Stimulated activated CD4-positive, alpha-beta T cell treated with anti-CD3 and anti-CD28 coated beads, Interleukin-1b, Interleukin-23, amount 100 ng/mL, for 24 hours (primary cell): ENCODE data around the gene MINDY2.
"Not testable (repeated sequence)": the region's sequence is repeated elsewhere in the genome, so short reads cannot be mapped to it uniquely, and the experiment has no call there.

ENCODE experiments used
- DNase-seq, 4 experiments: peaks; one replicate each; pipeline ENCODE4 v3.0.0-alpha.2; 2020; ENCODE audit warnings: low read depth in 4 of 4, low spot score in 1 of 4

MINDY2 gene

GRCh38 chr15:58823267-58823666 lies 52.2 kb downstream of the MINDY2 start:
- not testable (repeated sequence) for DNase-seq

- DNase-seq = no peak
Measured at GRCh38 chr15:58830556-58830955, 59.5 kb downstream of the MINDY2 start.

GRCh38 chr15:58833681-58834426 lies 62.8 kb downstream of the MINDY2 start:
- DNase-seq = not testable (repeated sequence)

- no peak for DNase-seq
Measured at GRCh38 chr15:58839485-58839884, 68.4 kb downstream of the MINDY2 start.

GRCh38 chr15:58840048-58840447 lies 68.9 kb downstream of the MINDY2 start:
- no peak for DNase-seq

GRCh38 chr15:58842713-58843396 lies 71.8 kb downstream of the MINDY2 start:
- no peak for DNase-seq

- DNase-seq = not testable (repeated sequence)
Measured at GRCh38 chr15:58851205-58851604, 80.1 kb downstream of the MINDY2 start.

GRCh38 chr15:58852347-58852746 lies 81.2 kb downstream of the MINDY2 start:
- no peak for DNase-seq

- no peak for DNase-seq
Measured at GRCh38 chr15:58854593-58854992, 83.5 kb downstream of the MINDY2 start.

GRCh38 chr15:58856086-58856485 lies 85.0 kb downstream of the MINDY2 start:
- no peak for DNase-seq

GRCh38 chr15:58856621-58857020 lies 85.5 kb downstream of the MINDY2 start:
- not testable (repeated sequence) for DNase-seq

GRCh38 chr15:58862326-58862725 lies 91.2 kb downstream of the MINDY2 start:
- no peak for DNase-seq

GRCh38 chr15:58864602-58865424 lies 93.7 kb downstream of the MINDY2 start:
- no peak for DNase-seq

GRCh38 chr15:58865425-58865880 lies 94.4 kb downstream of the MINDY2 start:
- DNase-seq = no peak

- no peak for DNase-seq
Measured at GRCh38 chr15:58867926-58868325, 96.8 kb downstream of the MINDY2 start.

GRCh38 chr15:58870451-58870850 lies 99.3 kb downstream of the MINDY2 start:
- DNase-seq = no peak

GRCh38 chr15:58873267-58873666 lies 102.2 kb downstream of the MINDY2 start:
- DNase-seq = no peak

GRCh38 chr15:58875343-58875742 lies 104.2 kb downstream of the MINDY2 start:
- DNase-seq = no peak

GRCh38 chr15:58876306-58877106 lies 105.4 kb downstream of the MINDY2 start:
- DNase-seq = no peak

- no peak for DNase-seq
Measured at GRCh38 chr15:58877999-58878825, 107.1 kb downstream of the MINDY2 start.
